Measurements from ENCODE around the gene GTF3C4. TPM values are rescaled to one million over a fixed set of nuclear protein-coding genes. Genes with fewer than 3 reads are reported as not detected.

GTF3C4 gene
- total and polyA plus RNA-seq, 2 of the 8 experiments (the other 6 are each of a cell fraction or from before 2014, with no cell fraction given) = 6.8 to 39.2 TPM

- POLR2A ChIA-PET (ENCODE audit: partially characterized antibody) = interaction anchor here (0.9 kb wide), 1 partner anchor 9 kb away, joined by 3 read pairs; no protein-coding TSS in a partner anchor
- Histone ChIP-seq H3K23me2 (ENCODE audit: low read depth, low read length) (peaks cover 6% of the 10 kb centered on the region; the same call in 1 of the 2 replicates), H2BK15ac (ENCODE audit: low read length) (no peak overlapping the region), H4K5ac (ENCODE audit: insufficient read length, low read depth, low read length) (no peak overlapping the region), H4K91ac (replicated peaks; ENCODE audit: insufficient read length, low read length) (no peak overlapping the region), H3K27me3 (replicated peaks in 1 of 4; ENCODE audit: control insufficient read depth in 3 of 4, extremely low read depth in 1 of 4, insufficient read depth in 3 of 4, low read length in 3 of 4) (peaks cover 11 to 48% (median 46%) of the 10 kb centered on the region in 4 experiments), H3K27ac (ENCODE audit: low read depth, low read length) (no peak overlapping the region), H3K36me3 (ENCODE audit: control insufficient read depth in 2 of 4, insufficient read depth in 4 of 4, low read length in 3 of 4) (no peaks in the 10 kb centered on the region), H3K14ac (ENCODE audit: insufficient read length) (no peak overlapping the region), H3K9ac (replicated peaks in 1 of 4; ENCODE audit: extremely low read depth in 1 of 4, low read depth in 3 of 4, low read length in 3 of 4) (no peak overlapping the region; a peak in 1 of 7 replicates), H2BK120ac (replicated peaks; ENCODE audit: low read depth, low read length) (no peak overlapping the region), H3K4me3 (ENCODE audit: extremely low read depth in 1 of 4, insufficient read depth in 2 of 4, low read depth in 3 of 4, low read length in 4 of 4) (no peak overlapping the region), H2BK12ac (ENCODE audit: low read depth, low read length) (no peak overlapping the region; the same call in 1 of the 2 replicates), H3K23ac (ENCODE audit: insufficient read length) (no peak overlapping the region), H4K20me1 (replicated peaks in 1 of 2; ENCODE audit: control insufficient read depth in 1 of 2, insufficient read depth in 2 of 2, low read length in 2 of 2) (peaks cover 0 to 2% of the 10 kb centered on the region in 2 experiments), H3K18ac (ENCODE audit: extremely low read depth, low read length) (no peak overlapping the region; the same call in 1 of the 2 replicates), H3K9me3 (ENCODE audit: insufficient read depth in 2 of 2, low read depth in 1 of 2, low read length in 1 of 2) (no peaks in the 10 kb centered on the region), H3K79me1 (ENCODE audit: low read depth, low read length) (no peaks in the 10 kb centered on the region; the same call in 1 of the 2 replicates), H3K4me1 (replicated peaks in 1 of 4; ENCODE audit: control insufficient read depth in 3 of 4, insufficient read depth in 4 of 4, low read length in 3 of 4) (peaks cover 14 to 27% (median 21%) of the 10 kb centered on the region in 4 experiments), H4K8ac (ENCODE audit: extremely low read depth, insufficient read depth, low read length) (no peak overlapping the region), H3K4me2 (ENCODE audit: insufficient read depth in 1 of 2, low read depth in 2 of 2, low read length in 2 of 2) (peak overlapping the region in 1 of 2 experiments; percentile 23; a peak in 2 of 4 replicates), H2BK5ac (ENCODE audit: low read depth, low read length) (no peak overlapping the region), H2AK5ac (ENCODE audit: low read depth, low read length) (no peak overlapping the region), H2BK20ac (ENCODE audit: low read length) (no peak overlapping the region), H3K4ac (replicated peaks; ENCODE audit: insufficient read length, low read depth, low read length) (no peak overlapping the region), H3K56ac (replicated peaks; ENCODE audit: insufficient read length, low read depth, low read length) (no peak overlapping the region), H3K79me2 (ENCODE audit: control insufficient read depth in 1 of 2, insufficient read depth in 2 of 2, low read length in 2 of 2) (no peaks in the 10 kb centered on the region), H2AFZ (ENCODE audit: low read length) (no peak overlapping the region)
- peak; percentile 19; the same call in 1 of the 2 replicates for TF ChIP-seq MAX (IDR thresholded peaks at IDR 0.05)
- no peak for TF ChIP-seq CBX5 (IDR thresholded peaks at IDR 0.05; ENCODE audit: low read depth, low read length)
- TF ChIP-seq SIN3A (conservative IDR thresholded peaks at IDR 0.05 in 1 of 2, IDR thresholded peaks at IDR 0.05 in 1 of 2; ENCODE audit: low read depth in 1 of 2, low read length in 2 of 2) = peak in 1 of 2 experiments; percentile 54; a peak in 1 of 4 replicates
- WGBS, 2 experiments (ENCODE audit: extremely low coverage in 1 of 2, insufficient coverage in 1 of 2, insufficient read length in 1 of 2, insufficient replicate concordance in 2 of 2, low coverage in 1 of 2, low lambda C conversion rate in 2 of 2, missing lambda C conversion rate in 1 of 2) = 48% methylated on average over 16 of the region's 17 CpGs; no CpG with 5 or more reads in 1 of the 2 experiments
- FAIRE-seq = no peak
- no peak for DNase-seq (ENCODE audit: low read depth in 1 of 2, low spot score in 2 of 2)
- CTCF ChIA-PET (ENCODE audit: partially characterized antibody) = interaction anchor here (0.8 to 2.7 kb wide), 3 partner anchors 10 to 81 kb away, joined by 3 to 8 read pairs (median 4); no protein-coding TSS in a partner anchor
Observed at GRCh38 chr9:132742821-132743311, 72.6 kb downstream of the GTF3C4 start.

All from H1 (cell line).